Lung (tissue), 12 donors: Measurements from ENCODE around the gene PERCC1. TPM values are rescaled to one million over a fixed set of nuclear protein-coding genes. Genes with fewer than 3 reads are reported as not detected.

Source experiments
- ATAC-seq: fragments of 200-7000 bp; cut with Tn5 transposase; one replicate; pipeline ENCODE4 v1.9.1; 2020; ENCODE audit warnings: moderate number of reproducible peaks; ENCODE audit not compliant: insufficient read depth, low FRiP score
- DNase-seq, 3 donors: peaks; one replicate each; pipeline ENCODE4 v3.0.0-alpha.2; 2013 to 2017
- H3K27ac ChIP-seq, 2 donors: one replicate each; pipeline ENCODE4 v1.5.1; 2013; ENCODE audit warnings: mild to moderate bottlenecking in 2 of 2, moderate library complexity in 2 of 2, control low read depth in 1 of 2, inconsistent platforms in 1 of 2, low read depth in 1 of 2, low read length in 1 of 2
- H3K27me3 ChIP-seq, 3 donors: one replicate each; pipeline ENCODE4 v1.5.1; 2013; ENCODE audit warnings: low read length in 2 of 3; ENCODE audit not compliant: control insufficient read depth in 3 of 3, insufficient read depth in 3 of 3
- H3K36me3 ChIP-seq, 4 donors: one replicate each; pipeline ENCODE4 v1.5.1; 2013; ENCODE audit warnings: low read length in 4 of 4, mild to moderate bottlenecking in 1 of 4, moderate library complexity in 1 of 4; ENCODE audit not compliant: control insufficient read depth in 4 of 4, insufficient read depth in 4 of 4
- H3K4me1 ChIP-seq, 5 donors: one replicate each; pipeline ENCODE4 v1.5.1; 2013; ENCODE audit warnings: low read length in 5 of 5, mild to moderate bottlenecking in 2 of 5, moderate library complexity in 1 of 5; ENCODE audit not compliant: control insufficient read depth in 5 of 5, insufficient read depth in 5 of 5
- H3K4me3 ChIP-seq: one replicate; pipeline ENCODE4 v1.5.1; 2013; ENCODE audit warnings: mild to moderate bottlenecking, control low read depth, moderate library complexity
- H3K9ac ChIP-seq, 2 donors: one replicate each; pipeline ENCODE4 v1.5.1; 2013; ENCODE audit warnings: low read length in 2 of 2, control low read depth in 1 of 2; ENCODE audit not compliant: insufficient read depth in 1 of 2
- H3K9me3 ChIP-seq, 4 donors: one replicate each; pipeline ENCODE4 v1.5.1; 2013; ENCODE audit warnings: low read length in 3 of 4, mild to moderate bottlenecking in 1 of 4, moderate library complexity in 1 of 4; ENCODE audit not compliant: control insufficient read depth in 4 of 4, insufficient read depth in 3 of 4
- CTCF ChIP-seq: IDR thresholded peaks from 2 replicates; pipeline ENCODE4 v1.5.1; 2012; ENCODE audit warnings: mild to moderate bottlenecking; ENCODE audit errors: control extremely low read depth, extremely low read depth
- WGBS, 2 donors: extraction: QIAGEN DNeasy Blood & Tissue Kit; methylation state at CpG; one replicate each; pipeline ENCODE4 v1.1.7; 2013; 5-methylcytosine and 5-hydroxymethylcytosine counted together
- polyA plus RNA-seq, 2 donors: library from polyadenylated mRNA; stranded (reverse); fragments of 200-250 nt; gene quantifications; one replicate each; pipeline ENCODE4 v1.2.1, GENCODE V29; 2013
- total RNA-seq, 2 donors: library from RNA; depleted of rRNA in 1 of 2; stranded (reverse); fragments of >200 nt in 1 of 2; gene quantifications; one replicate each; pipeline ENCODE4 v1.2.1, GENCODE V29; 2014 to 2021
- donor health status: control.
- donor health status: control.
- donor health status: Bipolar disorder and iron deficiency.
- donor health status: healthy.
- donor health status: DM: yes; HTN: yes; CAD: no.

PERCC1 gene
- total and polyA plus RNA-seq, 4 donors = 0.12 to 0.57 (median 0.46) TPM; not detected in 1

- H3K27ac ChIP-seq = no peak overlapping the region
- 96 to 98% methylated on average over 21 of the region's 21 CpGs for WGBS, 2 donors
- H3K36me3 ChIP-seq = peaks cover 0 to 93% (median 9%) of the 10 kb centered on the region in 4 donors
- DNase-seq (no peak), ATAC-seq (no peak)
- no peak overlapping the region for H3K9ac ChIP-seq
- no peaks in the 10 kb centered on the region for H3K4me1 ChIP-seq
- no peaks in the 10 kb centered on the region for H3K27me3 ChIP-seq
- H3K4me3 ChIP-seq = no peak overlapping the region
- no peak for TF ChIP-seq CTCF
- no peaks in the 10 kb centered on the region for H3K9me3 ChIP-seq
Observed at GRCh38 chr16:1450841-1451240, 20.0 kb downstream of the PERCC1 start.

GRCh38 chr16:1451702-1452392, 21.0 kb downstream of the PERCC1 start:
- no peak for TF ChIP-seq CTCF
- no peak overlapping the region for H3K4me3 ChIP-seq
- no peak overlapping the region for H3K9ac ChIP-seq
- DNase-seq (no peak), ATAC-seq (no peak)
- 94 to 96% methylated on average over 33 to 34 of the region's 34 CpGs for WGBS, 2 donors
- H3K27me3 ChIP-seq = no peaks in the 10 kb centered on the region
- peaks cover 2 to 89% (median 9%) of the 10 kb centered on the region in 4 donors for H3K36me3 ChIP-seq
- no peaks in the 10 kb centered on the region for H3K9me3 ChIP-seq
- H3K4me1 ChIP-seq = no peaks in the 10 kb centered on the region
- no peak overlapping the region for H3K27ac ChIP-seq

GRCh38 chr16:1452530-1452929, 21.7 kb downstream of the PERCC1 start:
- DNase-seq (no peak), ATAC-seq (no peak)
- 97 to 98% methylated on average over 20 of the region's 20 CpGs for WGBS, 2 donors
- H3K27ac ChIP-seq = no peak overlapping the region
- no peaks in the 10 kb centered on the region for H3K27me3 ChIP-seq
- no peaks in the 10 kb centered on the region for H3K9me3 ChIP-seq
- H3K4me3 ChIP-seq = no peak overlapping the region
- no peak for TF ChIP-seq CTCF
- H3K9ac ChIP-seq = no peak overlapping the region
- no peaks in the 10 kb centered on the region for H3K4me1 ChIP-seq
- peaks cover 2 to 85% (median 7%) of the 10 kb centered on the region in 4 donors for H3K36me3 ChIP-seq

- TF ChIP-seq CTCF = no peak
- Histone ChIP-seq H3K4me1 (no peaks in the 10 kb centered on the region), H3K36me3 (peaks cover 2 to 85% (median 7%) of the 10 kb centered on the region in 4 donors), H3K27ac (no peak overlapping the region), H3K4me3 (no peak overlapping the region), H3K27me3 (no peaks in the 10 kb centered on the region), H3K9ac (no peak overlapping the region), H3K9me3 (no peaks in the 10 kb centered on the region)
- DNase-seq (no peak), ATAC-seq (no peak)
- 95 to 96% methylated on average over 19 of the region's 19 CpGs for WGBS, 2 donors
Observed at GRCh38 chr16:1453316-1453715, 22.4 kb downstream of the PERCC1 start.
